Measurements from ENCODE around the gene FAM72C. TPM values are rescaled to one million over a fixed set of nuclear protein-coding genes. Genes with fewer than 3 reads are reported as not detected.
"Not testable (repeated sequence)": the region's sequence is repeated elsewhere in the genome, so short reads cannot be mapped to it uniquely, and the experiment has no call there.

Gene FAM72C
- total RNA-seq, 4 donors from 2014 or later, result 0.61 TPM; not detected in 3

- ATAC-seq; in situ Hi-C loops (cut with MboI; ENCODE audit: low sequenced_read_pairs in 4 of 4): not testable (repeated sequence)
These were observed 29.4 kb downstream of the FAM72C start for GRCh38 chr1:143942238-143942860.

DNA sequence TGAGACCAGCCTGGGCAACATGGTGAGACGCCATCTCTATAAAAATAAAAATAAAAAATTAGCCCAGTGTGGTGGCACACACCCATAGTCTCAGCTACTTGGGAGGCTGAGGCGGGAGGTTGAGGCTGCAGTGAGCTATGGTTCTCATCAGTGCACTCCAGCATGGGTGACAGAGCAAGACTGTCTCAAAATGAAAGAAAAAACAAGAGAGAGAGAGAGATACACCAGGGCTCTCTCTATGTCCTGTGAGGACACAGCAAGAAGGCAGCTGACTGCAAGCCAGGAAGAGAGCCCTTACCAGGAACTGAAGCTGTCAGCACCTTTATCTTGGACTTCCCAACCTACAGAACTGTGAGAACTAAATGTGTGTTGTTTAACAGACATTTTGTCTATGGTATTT, 32.1 kb downstream of the FAM72C start:
- ATAC-seq; H3K4me3 ChIP-seq; H3K4me1 ChIP-seq; H3K9me3 ChIP-seq; intact Hi-C loops (cut with DNase I; ENCODE audit: low total_unique reads); H3K27ac ChIP-seq; DNase-seq; H3K27me3 ChIP-seq; H3K36me3 ChIP-seq; in situ Hi-C loops (cut with MboI; ENCODE audit: low sequenced_read_pairs in 4 of 4): not testable (repeated sequence)

More at GRCh38 chr1:143942238-143942860, 29.4 kb downstream of the FAM72C start:
- H3K9me3 ChIP-seq; H3K4me3 ChIP-seq; H3K36me3 ChIP-seq; H3K27me3 ChIP-seq; DNase-seq; intact Hi-C loops (cut with DNase I; ENCODE audit: low total_unique reads); H3K27ac ChIP-seq; H3K4me1 ChIP-seq: not testable (repeated sequence)

- intact Hi-C loops (cut with DNase I; ENCODE audit: low total_unique reads); H3K9me3 ChIP-seq; H3K27me3 ChIP-seq; H3K27ac ChIP-seq; ATAC-seq; in situ Hi-C loops (cut with MboI; ENCODE audit: low sequenced_read_pairs in 4 of 4); DNase-seq; H3K4me1 ChIP-seq; H3K4me3 ChIP-seq; H3K36me3 ChIP-seq: not testable (repeated sequence)
These were observed 32.9 kb downstream of the FAM72C start for GRCh38 chr1:143938922-143939321.

DNA sequence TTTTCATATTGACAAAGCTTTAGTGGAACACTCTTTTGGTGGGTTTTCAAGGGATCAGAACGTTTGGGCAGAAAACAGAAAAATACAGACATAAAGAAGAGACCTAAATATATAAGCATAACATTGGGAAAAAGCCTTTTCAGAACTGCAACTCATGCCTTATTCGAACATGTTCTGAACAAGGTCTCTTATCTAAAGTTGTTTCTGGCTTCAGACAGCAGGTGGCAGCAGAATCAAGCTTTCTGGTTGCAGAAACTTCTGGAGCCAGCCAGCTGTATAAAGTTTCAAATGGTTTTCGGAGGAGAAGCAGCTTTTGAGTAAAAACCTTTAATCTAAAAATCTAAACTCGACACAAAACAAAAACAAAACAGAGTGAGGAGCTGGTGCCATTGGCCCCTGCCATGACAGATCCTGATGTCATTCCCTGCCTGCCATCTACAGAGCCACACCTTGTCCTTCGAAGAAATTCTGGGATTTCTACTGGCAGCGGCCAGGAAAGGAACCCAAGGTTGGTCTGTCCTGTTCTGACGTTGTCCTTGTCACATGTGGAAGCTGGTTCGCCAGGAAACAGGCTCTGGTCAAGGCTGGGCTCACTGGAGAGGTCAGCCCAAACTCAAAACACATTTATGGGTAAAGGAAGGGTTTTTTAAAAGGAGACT, 35.2 kb downstream of the FAM72C start:
- in situ Hi-C loops (cut with MboI; ENCODE audit: low sequenced_read_pairs in 4 of 4); H3K9me3 ChIP-seq; H3K27me3 ChIP-seq; intact Hi-C loops (cut with DNase I; ENCODE audit: low total_unique reads); H3K27ac ChIP-seq; H3K4me3 ChIP-seq; ATAC-seq; H3K36me3 ChIP-seq; H3K4me1 ChIP-seq: not testable (repeated sequence)
- TF ChIP-seq, protein P1, sequence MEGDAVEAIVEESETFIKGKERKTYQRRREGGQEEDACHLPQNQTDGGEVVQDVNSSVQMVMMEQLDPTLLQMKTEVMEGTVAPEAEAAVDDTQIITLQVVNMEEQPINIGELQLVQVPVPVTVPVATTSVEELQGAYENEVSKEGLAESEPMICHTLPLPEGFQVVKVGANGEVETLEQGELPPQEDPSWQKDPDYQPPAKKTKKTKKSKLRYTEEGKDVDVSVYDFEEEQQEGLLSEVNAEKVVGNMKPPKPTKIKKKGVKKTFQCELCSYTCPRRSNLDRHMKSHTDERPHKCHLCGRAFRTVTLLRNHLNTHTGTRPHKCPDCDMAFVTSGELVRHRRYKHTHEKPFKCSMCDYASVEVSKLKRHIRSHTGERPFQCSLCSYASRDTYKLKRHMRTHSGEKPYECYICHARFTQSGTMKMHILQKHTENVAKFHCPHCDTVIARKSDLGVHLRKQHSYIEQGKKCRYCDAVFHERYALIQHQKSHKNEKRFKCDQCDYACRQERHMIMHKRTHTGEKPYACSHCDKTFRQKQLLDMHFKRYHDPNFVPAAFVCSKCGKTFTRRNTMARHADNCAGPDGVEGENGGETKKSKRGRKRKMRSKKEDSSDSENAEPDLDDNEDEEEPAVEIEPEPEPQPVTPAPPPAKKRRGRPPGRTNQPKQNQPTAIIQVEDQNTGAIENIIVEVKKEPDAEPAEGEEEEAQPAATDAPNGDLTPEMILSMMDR (IDR thresholded peaks at IDR 0.05 in 4 of 5, conservative IDR thresholded peaks at IDR 0.05 in 1 of 5), result peak in 2 of 5 experiments; percentile 22 to 36
- peak; percentile 1 to 14 for DNase-seq

DNA sequence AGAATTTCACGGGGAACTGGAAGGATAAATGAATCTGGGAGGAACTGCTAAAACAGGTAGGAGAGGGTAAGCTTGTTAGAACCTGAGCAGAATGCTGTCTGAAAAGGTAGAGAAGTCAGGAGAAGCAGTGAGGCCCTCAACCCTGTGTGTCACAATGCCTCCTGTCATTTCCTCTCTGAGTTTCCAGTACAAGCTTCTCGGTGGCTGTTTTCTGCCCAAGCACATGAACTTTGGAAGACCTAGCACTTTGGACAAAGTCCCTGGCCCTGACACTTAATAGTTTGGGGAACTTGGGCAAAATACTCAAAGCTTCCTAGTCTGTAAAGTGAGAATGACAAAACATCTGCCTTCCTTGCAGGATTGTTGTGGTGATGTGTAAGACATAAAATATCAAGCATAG, 52.7 kb downstream of the FAM72C start:
- H3K4me1 ChIP-seq; H3K9me3 ChIP-seq; H3K36me3 ChIP-seq; ATAC-seq; H3K27me3 ChIP-seq; H3K27ac ChIP-seq; in situ Hi-C loops (cut with MboI; ENCODE audit: low sequenced_read_pairs in 4 of 4); DNase-seq; H3K4me3 ChIP-seq; intact Hi-C loops (cut with DNase I; ENCODE audit: low total_unique reads): not testable (repeated sequence)

DNA sequence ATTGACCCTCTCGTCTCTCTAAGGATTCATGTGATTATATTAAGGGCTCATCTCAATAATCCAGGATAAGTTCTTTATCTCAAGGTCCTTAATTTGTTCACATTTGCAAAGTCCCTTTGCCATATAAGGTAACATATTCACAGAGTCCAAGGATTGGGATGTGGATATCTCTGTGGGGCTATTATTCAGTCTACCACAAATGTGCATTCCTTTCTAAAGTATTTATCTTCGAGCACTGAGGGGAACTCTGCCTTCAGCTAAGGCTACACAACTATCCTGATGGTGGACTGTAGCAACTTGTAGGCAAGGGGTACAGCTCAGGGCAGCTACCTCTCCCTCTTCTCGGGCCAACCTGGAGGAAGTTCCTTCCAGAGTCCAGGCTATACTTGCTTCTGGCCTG, 53.2 kb downstream of the FAM72C start:
- intact Hi-C loops (cut with DNase I; ENCODE audit: low total_unique reads); in situ Hi-C loops (cut with MboI; ENCODE audit: low sequenced_read_pairs in 4 of 4); H3K9me3 ChIP-seq; DNase-seq; H3K36me3 ChIP-seq; H3K27ac ChIP-seq; H3K27me3 ChIP-seq; H3K4me1 ChIP-seq; ATAC-seq; H3K4me3 ChIP-seq: not testable (repeated sequence)

DNA sequence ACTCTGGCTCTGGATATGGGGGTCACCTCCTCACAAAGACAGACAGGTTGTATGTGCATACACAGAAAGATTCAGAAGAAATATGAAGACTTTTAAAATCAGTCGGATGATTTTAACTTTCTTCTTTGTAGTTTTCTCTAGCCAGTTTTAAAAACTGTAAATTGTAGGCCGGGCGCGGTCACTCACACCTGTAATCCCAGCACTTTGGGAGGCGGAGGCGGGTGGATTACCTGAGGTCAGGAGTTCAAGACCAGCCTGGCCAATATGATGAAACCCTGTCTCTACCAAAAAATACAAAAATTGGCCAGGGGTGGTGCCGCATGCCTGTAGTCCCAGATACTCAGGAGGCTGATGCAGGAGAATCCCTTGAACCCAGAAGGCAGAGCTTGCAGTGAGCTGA, 58.1 kb downstream of the FAM72C start:
- ATAC-seq; in situ Hi-C loops (cut with MboI; ENCODE audit: low sequenced_read_pairs in 4 of 4); H3K4me3 ChIP-seq; H3K27ac ChIP-seq; H3K9me3 ChIP-seq; intact Hi-C loops (cut with DNase I; ENCODE audit: low total_unique reads); H3K36me3 ChIP-seq; H3K27me3 ChIP-seq; DNase-seq; H3K4me1 ChIP-seq: not testable (repeated sequence)

Measured in gastrocnemius medialis (tissue), 4 donors.